Erythroblast (primary cell): ENCODE results near the gene LTBP1.

Experiments used
- GATA1 ChIP-seq: IDR thresholded peaks from 2 replicates; pipeline ENCODE4 v1.6.1; 2011; ENCODE audit warnings: low read depth, mild to moderate bottlenecking, control low read depth, low read length, moderate library complexity
- POLR2A ChIP-seq: IDR thresholded peaks from 2 replicates; pipeline ENCODE4 v1.6.1; 2011; ENCODE audit warnings: mild to moderate bottlenecking, low read length

DNA sequence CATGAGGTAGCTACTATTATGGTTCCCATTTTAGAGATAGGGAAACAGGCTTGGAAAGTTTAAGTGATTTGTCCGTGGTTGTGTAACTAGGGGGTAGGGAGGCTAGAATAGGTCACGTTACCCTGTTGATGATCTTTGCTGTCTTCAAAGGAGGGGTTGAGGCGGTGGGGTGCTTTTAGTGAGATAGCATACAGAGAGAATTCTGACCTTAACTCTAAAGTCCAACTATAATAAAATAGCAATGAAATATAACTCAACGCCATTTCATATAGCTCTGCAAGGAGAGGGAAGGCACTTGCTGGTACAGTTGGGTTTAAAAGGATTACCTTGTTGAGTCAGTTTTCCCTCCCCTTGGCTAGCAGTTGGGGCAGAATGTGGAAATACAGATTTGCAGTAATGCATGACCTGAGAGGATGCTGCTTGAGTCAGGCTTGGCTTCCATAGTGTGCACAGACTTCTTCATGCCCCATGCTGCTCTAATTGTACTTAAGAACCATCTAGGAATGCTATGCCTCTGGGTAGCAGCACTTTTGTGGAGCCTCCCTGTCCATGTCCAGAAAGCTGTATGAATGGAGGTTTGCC, 143.9 kb downstream of the LTBP1 start:
- TF ChIP-seq POLR2A = no peak
- TF ChIP-seq GATA1 = no peak
